ENCODE data around the gene ARPC1B.
"Not testable (repeated sequence)": the region's sequence is repeated elsewhere in the genome, so short reads cannot be mapped to it uniquely, and the experiment has no call there.

ARPC1B gene

GRCh38 chr7:99428972-99429566 is 54.5 kb downstream of the ARPC1B start:
- DNase-seq: no peak
- intact Hi-C loops (cut with DNase I): no loop called here

DNA sequence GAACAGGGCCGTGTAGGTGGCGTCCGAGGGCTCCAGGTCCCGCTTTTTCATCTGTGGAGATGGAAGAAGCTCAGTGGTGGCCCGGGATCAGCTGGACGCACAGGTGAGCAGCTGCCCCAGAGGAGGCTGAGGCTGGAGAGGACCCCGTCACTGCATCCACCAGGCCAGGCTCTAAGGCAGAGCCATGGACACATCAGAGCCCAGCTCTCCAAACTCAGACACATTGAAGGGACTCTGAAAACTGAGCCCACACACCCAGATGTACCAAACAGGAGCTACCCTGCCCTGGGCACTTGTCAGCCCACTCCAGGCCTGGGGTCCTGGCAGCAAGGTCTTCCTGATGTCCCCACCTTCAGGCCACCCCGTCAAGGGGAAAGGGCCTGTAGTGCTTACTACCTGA is 55.2 kb downstream of the ARPC1B start:
- DNase-seq: no peak
- intact Hi-C loops (cut with DNase I): no loop called here

DNA sequence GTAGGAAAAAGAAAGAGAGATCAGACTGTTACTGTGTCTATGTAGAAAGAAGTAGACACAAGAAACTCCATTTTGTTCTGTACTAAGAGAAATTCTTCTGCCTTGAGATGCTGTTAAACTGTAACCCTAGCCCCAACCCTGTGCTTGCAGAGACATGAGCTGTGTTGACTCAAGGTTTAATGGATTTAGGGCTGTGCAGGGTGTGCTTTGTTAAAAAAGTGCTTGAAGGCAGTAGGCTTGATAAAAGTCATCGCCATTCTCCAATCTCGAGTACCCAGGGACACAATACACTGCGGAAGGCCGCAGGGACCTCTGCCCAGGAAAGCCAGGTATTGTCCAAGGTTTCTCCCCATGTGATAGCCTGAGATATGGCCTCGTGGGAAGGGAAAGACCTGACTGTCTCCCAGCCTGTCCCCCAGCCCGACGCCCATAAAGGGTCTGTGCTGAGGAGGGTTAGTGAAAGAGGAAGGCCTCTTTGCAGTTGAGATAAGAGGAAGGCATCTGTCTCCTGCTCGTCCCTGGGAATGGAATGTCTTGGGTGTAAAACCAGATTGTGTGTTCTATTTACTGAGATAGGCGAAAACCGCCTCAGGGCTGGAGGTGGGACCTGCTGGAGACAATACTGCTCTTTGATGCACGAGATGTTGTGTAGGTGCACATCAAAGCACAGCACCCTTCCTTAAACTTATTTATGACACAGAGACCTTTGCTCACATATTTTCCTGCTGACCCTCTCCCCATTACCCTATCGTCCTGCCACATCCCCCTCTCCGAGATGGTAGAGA is 57.4 kb downstream of the ARPC1B start:
- not testable (repeated sequence) for DNase-seq

GRCh38 chr7:99433158-99433557 is 58.6 kb downstream of the ARPC1B start:
- intact Hi-C loops (cut with DNase I): no loop called here
- DNase-seq: no peak

More for the DNA sequence above, 57.4 kb downstream of the ARPC1B start:
- intact Hi-C loops (cut with DNase I): not testable (repeated sequence)

GRCh38 chr7:99437946-99438572 is 63.5 kb downstream of the ARPC1B start:
- intact Hi-C loops (cut with DNase I): no loop called here
- no peak for DNase-seq

- intact Hi-C loops (cut with DNase I): no loop called here
- DNase-seq: peak; percentile 91 to 98 (median 97)
Measured at GRCh38 chr7:99438573-99439480, 64.3 kb downstream of the ARPC1B start, which contains the start of the genes CPSF4 and PTCD1. CPSF4 (plus strand) TSS chr7:99438943; CDS start chr7:99439083, 140 bp downstream. PTCD1 (minus strand) TSS chr7:99438798; CDS start chr7:99435242, 3,556 bp downstream.

- no peak for DNase-seq
- intact Hi-C loops (cut with DNase I): no loop called here
Measured at GRCh38 chr7:99440195-99440594, 65.7 kb downstream of the ARPC1B start.
